GM12801 (cell line): ENCODE measurements around the gene SNX5.

Experiments
- CTCF ChIP-seq: IDR thresholded peaks from one replicate; pipeline ENCODE4 v1.5.1; 2011; ENCODE audit warnings: control low read depth; ENCODE audit not compliant: insufficient read length; ENCODE audit errors: extremely low read depth

The SNX5 gene

GRCh38 chr20:18009116-18009515 lies 40.5 kb upstream of the SNX5 start:
- TF ChIP-seq CTCF, result no peak

- no peak for TF ChIP-seq CTCF
Measured at GRCh38 chr20:18007534-18008292, 39.1 kb upstream of the SNX5 start.

GRCh38 chr20:18006684-18007083 lies 38.1 kb upstream of the SNX5 start:
- TF ChIP-seq CTCF, result no peak

GRCh38 chr20:18005990-18006364 lies 37.4 kb upstream of the SNX5 start:
- no peak for TF ChIP-seq CTCF

- TF ChIP-seq CTCF, result no peak
Measured at GRCh38 chr20:18005170-18005989, 36.8 kb upstream of the SNX5 start.

GRCh38 chr20:18004384-18005031 lies 35.9 kb upstream of the SNX5 start:
- no peak for TF ChIP-seq CTCF

- no peak for TF ChIP-seq CTCF
Measured at GRCh38 chr20:18003897-18004296, 35.3 kb upstream of the SNX5 start.
